ENCODE data around the gene A4GALT. TPM values are rescaled to one million over a fixed set of nuclear protein-coding genes. Genes with fewer than 3 reads are reported as not detected.

The A4GALT gene, protein sequence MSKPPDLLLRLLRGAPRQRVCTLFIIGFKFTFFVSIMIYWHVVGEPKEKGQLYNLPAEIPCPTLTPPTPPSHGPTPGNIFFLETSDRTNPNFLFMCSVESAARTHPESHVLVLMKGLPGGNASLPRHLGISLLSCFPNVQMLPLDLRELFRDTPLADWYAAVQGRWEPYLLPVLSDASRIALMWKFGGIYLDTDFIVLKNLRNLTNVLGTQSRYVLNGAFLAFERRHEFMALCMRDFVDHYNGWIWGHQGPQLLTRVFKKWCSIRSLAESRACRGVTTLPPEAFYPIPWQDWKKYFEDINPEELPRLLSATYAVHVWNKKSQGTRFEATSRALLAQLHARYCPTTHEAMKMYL
- total RNA-seq (ENCODE audit: low replicate concordance) = 2.6 and 17.7 TPM in 2 replicates

DNA sequence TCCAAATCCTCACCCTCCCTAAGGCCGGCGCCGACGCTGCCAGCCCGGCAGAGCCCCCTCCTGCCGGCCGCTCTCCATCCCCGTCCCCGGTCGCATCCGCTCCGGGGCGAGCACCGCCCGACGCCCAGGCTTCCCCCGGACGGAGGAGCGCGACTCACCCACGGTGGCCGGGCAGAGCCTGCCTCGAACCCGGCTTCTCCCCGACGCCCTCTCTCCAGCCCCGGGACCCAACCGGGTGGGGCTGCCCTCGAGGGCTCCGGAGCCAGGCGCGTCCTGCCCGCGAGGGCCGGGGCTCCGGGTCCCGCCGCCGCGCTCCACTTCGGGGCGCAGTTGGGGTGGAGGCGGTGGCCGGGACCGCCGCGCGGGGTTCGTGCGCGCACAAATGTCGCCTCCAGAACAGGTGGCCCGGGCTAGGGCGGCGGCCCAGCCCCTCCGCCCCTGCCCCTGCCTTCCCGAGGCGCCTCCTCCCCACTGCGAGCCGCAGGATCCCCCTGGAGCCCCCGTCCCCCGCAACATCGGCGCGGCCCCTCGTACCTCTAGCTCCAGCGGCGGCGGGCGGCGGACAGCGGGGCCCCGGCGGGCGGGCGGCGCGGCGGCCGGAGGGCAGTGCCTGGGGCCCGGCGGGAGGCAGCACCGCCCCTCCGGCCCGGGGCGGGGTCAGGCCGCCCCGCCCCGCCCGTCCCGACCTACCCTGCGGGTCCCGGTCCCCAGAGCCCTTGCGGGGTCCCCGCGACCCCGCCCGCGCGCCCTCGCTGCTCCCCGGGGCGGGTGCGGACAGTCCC is at the start of gene A4GALT:
A4GALT (minus strand) TSS at position 608 of the 782 bp plus-strand sequence. CDS start 26,919 bp downstream, outside the sequence.
- Histone ChIP-seq H3K4me2 (peak within 1 kb of the TSS; percentile 100), H4K20me1 (ENCODE audit: low read depth) (peaks cover 28% of the 10 kb centered on the region), H3K4me1 (peaks cover 18% of the 10 kb centered on the region), H3K27ac (no peak within 1 kb of the TSS), H3K9me3 (ENCODE audit: low read depth) (no peaks in the 10 kb centered on the region), H2AFZ (replicated peaks) (peak within 1 kb of the TSS; percentile 90), H3K36me3 (no peaks in the 10 kb centered on the region), H3K79me2 (ENCODE audit: low read depth) (no peaks in the 10 kb centered on the region), H3F3A (ENCODE audit: low read depth) (peaks cover 14% of the 10 kb centered on the region), H3K27me3 (peaks cover 45% of the 10 kb centered on the region), H3K9ac (peak within 1 kb of the TSS; percentile 55), H3K4me3 (peak within 1 kb of the TSS; percentile 97)
- Mint-ChIP-seq H3K9me3 (peaks cover 7% of the 10 kb centered on the region), H3K27me3 (ENCODE audit: insufficient read depth, low read depth) (peaks cover 53% of the 10 kb centered on the region), H3K27ac (peak within 1 kb of the TSS; percentile 77), H3K36me3 (peaks cover 3% of the 10 kb centered on the region), H3K4me3 (peak within 1 kb of the TSS; percentile 89), H3K4me1 (peaks cover 41% of the 10 kb centered on the region)
- TF ChIP-seq EZH2 (IDR thresholded peaks at IDR 0.05) = no peak
- TF ChIP-seq EZH2phosphoT487 (IDR thresholded peaks at IDR 0.05) = no peak
- TF ChIP-seq CTCF (IDR thresholded peaks at IDR 0.05) = no peak
- DNase-seq (ENCODE audit: low spot score) = peak; percentile 73

GRCh38 chr22:42770448-42770726 is 49.7 kb upstream of the A4GALT start:
- Histone ChIP-seq H3F3A (ENCODE audit: low read depth) (no peaks in the 10 kb centered on the region), H3K27ac (no peak overlapping the region), H3K4me3 (no peak overlapping the region), H3K27me3 (no peaks in the 10 kb centered on the region), H3K9ac (no peak overlapping the region), H3K9me3 (ENCODE audit: low read depth) (no peaks in the 10 kb centered on the region), H3K4me1 (peaks cover 5% of the 10 kb centered on the region), H4K20me1 (ENCODE audit: low read depth) (no peaks in the 10 kb centered on the region), H3K79me2 (ENCODE audit: low read depth) (no peaks in the 10 kb centered on the region), H3K4me2 (no peak overlapping the region), H3K36me3 (no peaks in the 10 kb centered on the region), H2AFZ (replicated peaks) (no peak overlapping the region)
- DNase-seq (ENCODE audit: low spot score) = no peak
- Mint-ChIP-seq H3K9me3 (no peaks in the 10 kb centered on the region), H3K27me3 (ENCODE audit: insufficient read depth, low read depth) (peaks cover 7% of the 10 kb centered on the region), H3K36me3 (no peaks in the 10 kb centered on the region), H3K27ac (no peak overlapping the region), H3K4me1 (peaks cover 23% of the 10 kb centered on the region), H3K4me3 (no peak overlapping the region)
- TF ChIP-seq EZH2 (IDR thresholded peaks at IDR 0.05) = no peak
- no peak for TF ChIP-seq EZH2phosphoT487 (IDR thresholded peaks at IDR 0.05)
- no peak for TF ChIP-seq CTCF (IDR thresholded peaks at IDR 0.05)

- DNase-seq (ENCODE audit: low spot score) = peak; percentile 1
- Histone ChIP-seq H3K27ac (no peak overlapping the region), H2AFZ (replicated peaks) (no peak overlapping the region), H3K9ac (no peak overlapping the region), H3K4me1 (peaks cover 5% of the 10 kb centered on the region), H3K79me2 (ENCODE audit: low read depth) (no peaks in the 10 kb centered on the region), H3F3A (ENCODE audit: low read depth) (no peaks in the 10 kb centered on the region), H3K9me3 (ENCODE audit: low read depth) (no peaks in the 10 kb centered on the region), H3K4me3 (no peak overlapping the region), H4K20me1 (ENCODE audit: low read depth) (no peaks in the 10 kb centered on the region), H3K27me3 (no peaks in the 10 kb centered on the region), H3K4me2 (no peak overlapping the region), H3K36me3 (no peaks in the 10 kb centered on the region)
- no peaks in the 10 kb centered on the region for H3K9me3 Mint-ChIP-seq
- H3K27ac Mint-ChIP-seq = peak overlapping the region; percentile 78
- peaks cover 7% of the 10 kb centered on the region for H3K27me3 Mint-ChIP-seq (ENCODE audit: insufficient read depth, low read depth)
- peaks cover 23% of the 10 kb centered on the region for H3K4me1 Mint-ChIP-seq
- no peaks in the 10 kb centered on the region for H3K36me3 Mint-ChIP-seq
- no peak for TF ChIP-seq EZH2 (IDR thresholded peaks at IDR 0.05)
- TF ChIP-seq CTCF (IDR thresholded peaks at IDR 0.05) = no peak
- no peak for TF ChIP-seq EZH2phosphoT487 (IDR thresholded peaks at IDR 0.05)
- H3K4me3 Mint-ChIP-seq = peak overlapping the region; percentile 69
These were observed 49.1 kb upstream of the A4GALT start for GRCh38 chr22:42769574-42770447.
